Testis (tissue), 3 donors: ENCODE data around the gene TRAPPC10. TPM values are rescaled to one million over a fixed set of nuclear protein-coding genes. Genes with fewer than 3 reads are reported as not detected.

Experiments
- DNase-seq: peaks from one replicate; pipeline ENCODE4 v3.0.0-alpha.2; 2019
- H3K27ac ChIP-seq, 2 donors: fragments of 200-600 bp; sonication (generic); one replicate each; pipeline ENCODE4 v1.5.1; 2019
- H3K27me3 ChIP-seq: fragments of 200-600 bp; sonication (generic); one replicate; pipeline ENCODE4 v1.5.1; 2019
- H3K36me3 ChIP-seq: fragments of 200-600 bp; sonication (generic); one replicate; pipeline ENCODE4 v1.5.1; 2017; ENCODE audit warnings: low read depth; ENCODE audit errors: missing control alignments
- H3K4me1 ChIP-seq: fragments of 200-600 bp; sonication (generic); one replicate; pipeline ENCODE4 v1.5.1; 2019
- H3K4me3 ChIP-seq, 2 donors: fragments of 200-600 bp; sonication (generic); one replicate each; pipeline ENCODE4 v1.5.1; 2017 to 2019
- H3K9me3 ChIP-seq: fragments of 200-600 bp; sonication (generic); one replicate; pipeline ENCODE4 v1.5.1; 2017
- POLR2A ChIP-seq: fragments of 450-650 bp; IDR thresholded peaks from one replicate; pipeline ENCODE4 v1.6.1; 2017; ENCODE audit warnings: antibody characterized with exemption, mild to moderate bottlenecking, moderate library complexity
- WGBS, 2 donors: methylation state at CpG; one replicate each; pipeline ENCODE4 v1.1.5; 2018; 5-methylcytosine and 5-hydroxymethylcytosine counted together
- intact Hi-C: fragments of 100-400 bp; cut with DNase I; formaldehyde crosslinking; loops from one replicate; pipeline ENCODE4 v1.15.1; 2023; ENCODE audit warnings: low total_unique reads
- polyA plus RNA-seq: library from polyadenylated mRNA; stranded (reverse); fragments of 350-450 nt; fragmentation: Illumina TruSeq; extraction: RNeasy Lipid Tissue Mini Kit (QIAGEN cat#74804); gene quantifications from one replicate; pipeline ENCODE4 v1.2.3, GENCODE V29; 2014; ENCODE audit warnings: low read depth, low replicate concordance; ENCODE audit not compliant: insufficient read depth
- total RNA-seq, 2 donors: library from RNA; depleted of rRNA; stranded (reverse); fragments of >200 nt; gene quantifications; one replicate each; pipeline ENCODE4 v1.2.3, GENCODE V29; 2016
- TF ChIP-seq, protein P1 (sequence below), 3 experiments: fragments of 450-650 bp in 2 of 3; fragments of 200-600 bp in 1 of 3; sonication (generic) in 1 of 3; IDR thresholded peaks; one replicate each; pipeline ENCODE4 v1.5.1; 2016 to 2019; ENCODE audit warnings: antibody characterized with exemption in 3 of 3, mild to moderate bottlenecking in 2 of 3, moderate library complexity in 1 of 3

TRAPPC10 gene
- total and polyA plus RNA-seq, 3 donors from 2014 or later, result 46.4 to 69.8 (median 58.0) TPM

GRCh38 chr21:43974791-43975468, 37.2 kb upstream of the TRAPPC10 start:
- Histone ChIP-seq H3K9me3 (no peaks in the 10 kb centered on the region), H3K27ac (no peak overlapping the region), H3K27me3 (no peaks in the 10 kb centered on the region), H3K4me3 (no peak overlapping the region), H3K36me3 (no peaks in the 10 kb centered on the region), H3K4me1 (peaks cover 4% of the 10 kb centered on the region)
- 75 to 78% methylated on average over 14 to 16 of the region's 16 CpGs for WGBS, 2 donors
- intact Hi-C loops, result no loop called here
- TF ChIP-seq POLR2A, result no peak
- TF ChIP-seq, protein P1, sequence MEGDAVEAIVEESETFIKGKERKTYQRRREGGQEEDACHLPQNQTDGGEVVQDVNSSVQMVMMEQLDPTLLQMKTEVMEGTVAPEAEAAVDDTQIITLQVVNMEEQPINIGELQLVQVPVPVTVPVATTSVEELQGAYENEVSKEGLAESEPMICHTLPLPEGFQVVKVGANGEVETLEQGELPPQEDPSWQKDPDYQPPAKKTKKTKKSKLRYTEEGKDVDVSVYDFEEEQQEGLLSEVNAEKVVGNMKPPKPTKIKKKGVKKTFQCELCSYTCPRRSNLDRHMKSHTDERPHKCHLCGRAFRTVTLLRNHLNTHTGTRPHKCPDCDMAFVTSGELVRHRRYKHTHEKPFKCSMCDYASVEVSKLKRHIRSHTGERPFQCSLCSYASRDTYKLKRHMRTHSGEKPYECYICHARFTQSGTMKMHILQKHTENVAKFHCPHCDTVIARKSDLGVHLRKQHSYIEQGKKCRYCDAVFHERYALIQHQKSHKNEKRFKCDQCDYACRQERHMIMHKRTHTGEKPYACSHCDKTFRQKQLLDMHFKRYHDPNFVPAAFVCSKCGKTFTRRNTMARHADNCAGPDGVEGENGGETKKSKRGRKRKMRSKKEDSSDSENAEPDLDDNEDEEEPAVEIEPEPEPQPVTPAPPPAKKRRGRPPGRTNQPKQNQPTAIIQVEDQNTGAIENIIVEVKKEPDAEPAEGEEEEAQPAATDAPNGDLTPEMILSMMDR (IDR thresholded peaks at IDR 0.05), result no peak
- no peak for DNase-seq

- intact Hi-C loops, result no loop called here
- peak; percentile 90 for DNase-seq
- Histone ChIP-seq H3K9me3 (no peaks in the 10 kb centered on the region), H3K4me1 (peaks cover 4% of the 10 kb centered on the region), H3K4me3 (no peak overlapping the region), H3K36me3 (no peaks in the 10 kb centered on the region), H3K27ac (no peak overlapping the region), H3K27me3 (no peaks in the 10 kb centered on the region)
- TF ChIP-seq POLR2A, result no peak
- TF ChIP-seq, protein P1 (IDR thresholded peaks at IDR 0.05), result peak; percentile 78 to 92 (median 82)
- 36 to 42% methylated on average over 24 of the region's 24 CpGs for WGBS, 2 donors
Measured at GRCh38 chr21:43975469-43976098, 36.5 kb upstream of the TRAPPC10 start.

DNA sequence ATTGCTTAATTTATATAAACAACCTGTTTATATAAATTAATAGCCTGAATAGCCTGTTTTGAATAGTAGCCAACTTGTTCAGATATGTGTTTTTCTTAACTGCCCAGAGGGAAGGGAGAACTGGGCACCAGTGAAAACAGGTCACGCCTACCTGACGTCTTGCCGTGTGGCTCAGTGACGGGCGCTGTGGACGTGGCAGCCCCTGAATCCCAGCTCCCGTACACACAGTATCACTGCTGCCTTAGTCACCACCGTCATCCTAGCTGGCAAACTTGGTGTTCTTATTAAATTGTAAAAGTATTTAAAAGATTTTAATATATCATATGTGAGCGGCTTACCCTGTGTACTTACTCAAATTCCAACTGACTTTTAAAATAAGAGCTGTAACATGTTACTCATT, 35.4 kb upstream of the TRAPPC10 start:
- 93 to 94% methylated on average over 9 of the region's 9 CpGs for WGBS, 2 donors
- Histone ChIP-seq H3K4me1 (peaks cover 4% of the 10 kb centered on the region), H3K9me3 (no peaks in the 10 kb centered on the region), H3K4me3 (no peak overlapping the region), H3K27ac (no peak overlapping the region), H3K27me3 (no peaks in the 10 kb centered on the region), H3K36me3 (no peaks in the 10 kb centered on the region)
- intact Hi-C loops, result no loop called here
- no peak for DNase-seq
- TF ChIP-seq POLR2A, result no peak
- TF ChIP-seq, protein P1 (IDR thresholded peaks at IDR 0.05), result no peak

- Histone ChIP-seq H3K27me3 (no peaks in the 10 kb centered on the region), H3K4me1 (no peaks in the 10 kb centered on the region), H3K4me3 (no peak overlapping the region), H3K36me3 (no peaks in the 10 kb centered on the region), H3K9me3 (no peaks in the 10 kb centered on the region), H3K27ac (no peak overlapping the region)
- WGBS, 2 donors, result 89 to 95% methylated on average over 10 of the region's 10 CpGs
- intact Hi-C loops, result no loop called here
- no peak for DNase-seq
- no peak for TF ChIP-seq POLR2A
- TF ChIP-seq, protein P1 (IDR thresholded peaks at IDR 0.05), result no peak
Measured at GRCh38 chr21:43978060-43978459, 34.0 kb upstream of the TRAPPC10 start.
